GM18498 (cell line): ENCODE data around the gene SFTPD.
"Not testable (repeated sequence)": the region's sequence is repeated elsewhere in the genome, so short reads cannot be mapped to it uniquely, and the experiment has no call there.

Experiments used
- ATAC-seq: cut with Tn5 transposase; IDR thresholded peaks from one replicate; pipeline ENCODE4 v1.9.1; 2021; ENCODE audit warnings: mild to moderate bottlenecking, moderate library complexity; ENCODE audit not compliant: unreplicated experiment

Gene SFTPD

GRCh38 chr10:79948976-79949722 is at the start of gene SFTPD:
Gene SFTPD, minus strand, starts transcription at chr10:79949105. Its CDS starts 2,446 bp downstream, at chr10:79946659.
- ATAC-seq, result no peak

- ATAC-seq, result no peak
Observed at GRCh38 chr10:79995979-79996634, 47.2 kb upstream of the SFTPD start.

- ATAC-seq, result no peak
Observed at GRCh38 chr10:79994556-79994955, 45.7 kb upstream of the SFTPD start.

- not testable (repeated sequence) for ATAC-seq
Observed at GRCh38 chr10:79988199-79988598, 39.3 kb upstream of the SFTPD start.

GRCh38 chr10:79986661-79987060 is 37.8 kb upstream of the SFTPD start:
- not testable (repeated sequence) for ATAC-seq

GRCh38 chr10:79985481-79986072 is 36.7 kb upstream of the SFTPD start:
- ATAC-seq, result no peak

- ATAC-seq, result peak; percentile 75
Observed at GRCh38 chr10:79984851-79985250, 35.9 kb upstream of the SFTPD start.

GRCh38 chr10:79983286-79983909 is 34.5 kb upstream of the SFTPD start:
- no peak for ATAC-seq

- ATAC-seq, result no peak
Observed at GRCh38 chr10:79982861-79983260, 34.0 kb upstream of the SFTPD start.

- no peak for ATAC-seq
Observed at GRCh38 chr10:79982362-79982800, 33.5 kb upstream of the SFTPD start.

- no peak for ATAC-seq
Observed at GRCh38 chr10:79981450-79982361, 32.8 kb upstream of the SFTPD start.

- ATAC-seq, result no peak
Observed at GRCh38 chr10:79980711-79981110, 31.8 kb upstream of the SFTPD start.

- no peak for ATAC-seq
Observed at GRCh38 chr10:79979976-79980687, 31.2 kb upstream of the SFTPD start.

GRCh38 chr10:79979310-79979975 is 30.5 kb upstream of the SFTPD start:
- no peak for ATAC-seq

GRCh38 chr10:79976999-79977398 is 28.1 kb upstream of the SFTPD start:
- ATAC-seq, result no peak

GRCh38 chr10:79970062-79970461 is 21.2 kb upstream of the SFTPD start:
- no peak for ATAC-seq

GRCh38 chr10:79947787-79948424 is 999 bp downstream of the SFTPD start:
- no peak for ATAC-seq

GRCh38 chr10:79947083-79947415 is 1.9 kb downstream of the SFTPD start:
- ATAC-seq, result no peak
